ENCODE results near the gene GABRA4. TPM values are rescaled to one million over a fixed set of nuclear protein-coding genes. Genes with fewer than 3 reads are reported as not detected.

The GABRA4 gene
- 0.23 TPM for polyA plus RNA-seq (2012; ENCODE audit: missing spikeins)

DNA sequence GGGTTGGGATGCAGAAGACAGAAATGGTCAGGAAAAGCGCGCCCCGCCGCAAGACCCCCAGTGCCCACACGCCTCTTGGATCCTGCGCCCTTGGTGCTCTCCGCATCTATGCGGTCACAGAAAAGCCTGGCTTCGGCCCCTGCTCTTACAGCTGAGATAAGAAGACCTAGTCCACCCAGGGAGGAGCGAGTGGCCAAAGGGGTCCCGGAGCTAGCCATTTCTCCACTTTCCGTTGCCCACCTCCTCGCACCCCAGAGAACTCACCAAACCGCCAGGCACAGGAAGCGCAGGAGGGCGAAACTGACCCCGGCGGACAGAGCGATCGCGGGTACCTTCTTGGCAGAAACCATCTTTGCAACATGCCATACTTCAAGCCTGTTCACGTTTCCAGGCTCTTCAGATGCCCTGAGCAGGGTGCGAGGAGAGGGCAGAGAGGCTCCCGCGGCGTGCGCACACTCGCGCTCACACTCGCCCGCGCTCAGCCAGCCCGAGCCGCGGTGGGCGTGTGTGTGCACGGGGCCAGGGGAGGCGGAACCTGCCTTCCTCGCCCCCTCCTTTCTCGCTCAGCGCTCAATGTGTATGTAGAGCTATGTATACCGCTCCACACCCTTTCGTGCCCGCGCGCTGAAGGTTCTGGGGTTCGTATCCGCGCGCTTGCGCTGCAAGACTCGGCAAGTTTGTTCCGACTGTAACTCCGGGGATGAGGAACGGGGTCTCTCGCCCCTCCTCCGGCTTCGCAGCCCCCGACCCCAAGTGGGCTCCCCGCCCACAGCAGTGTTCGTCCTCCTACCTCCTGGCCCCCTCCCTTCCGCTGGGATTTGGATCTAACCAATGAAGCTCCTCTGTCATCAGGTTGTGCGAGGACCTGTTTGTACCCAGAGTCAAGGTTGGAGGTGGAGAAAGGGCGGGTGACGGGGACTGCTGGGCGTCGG, at the start of gene GABRA4:
Gene GABRA4 (minus strand): TSS at position 507 of the 932 bp plus-strand sequence. CDS start 157 bp downstream, at position 350.
- DNase-seq (ENCODE audit: insufficient read length), result no peak
- no peak for FAIRE-seq
- TF ChIP-seq TAF1 (IDR thresholded peaks at IDR 0.05; ENCODE audit: borderline replicate concordance, low read depth, low read length) (no peak), POLR2AphosphoS5 (IDR thresholded peaks at IDR 0.05; ENCODE audit: low read depth, low read length) (no peak), POLR2A (IDR thresholded peaks at IDR 0.05; ENCODE audit: low read depth, low read length) (no peak)

DNA sequence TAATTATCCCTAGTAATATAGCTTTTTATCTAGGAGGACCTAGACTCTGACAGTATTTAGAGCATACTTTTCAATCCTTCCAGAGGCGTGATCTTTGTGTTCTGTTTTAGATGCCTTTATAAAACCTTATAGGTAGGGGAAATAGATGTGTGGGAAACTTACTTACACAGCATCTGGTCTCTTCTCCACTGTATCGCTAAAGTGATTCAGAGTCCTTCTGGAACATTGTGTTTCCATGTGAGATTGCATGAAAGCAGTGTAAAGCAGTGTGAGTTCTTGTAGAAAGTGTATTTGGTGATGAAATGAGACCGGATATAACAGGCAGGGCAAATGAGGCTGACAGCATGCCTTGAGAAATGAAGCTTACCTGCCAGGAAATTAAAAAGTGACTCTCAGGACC, 47.4 kb upstream of the GABRA4 start:
- no peak for TF ChIP-seq POLR2AphosphoS5 (IDR thresholded peaks at IDR 0.05; ENCODE audit: low read depth, low read length)
- TF ChIP-seq TAF1 (IDR thresholded peaks at IDR 0.05; ENCODE audit: borderline replicate concordance, low read depth, low read length), result no peak
- TF ChIP-seq POLR2A (IDR thresholded peaks at IDR 0.05; ENCODE audit: low read depth, low read length), result no peak
- no peak for FAIRE-seq
- DNase-seq (ENCODE audit: insufficient read length), result no peak

DNA sequence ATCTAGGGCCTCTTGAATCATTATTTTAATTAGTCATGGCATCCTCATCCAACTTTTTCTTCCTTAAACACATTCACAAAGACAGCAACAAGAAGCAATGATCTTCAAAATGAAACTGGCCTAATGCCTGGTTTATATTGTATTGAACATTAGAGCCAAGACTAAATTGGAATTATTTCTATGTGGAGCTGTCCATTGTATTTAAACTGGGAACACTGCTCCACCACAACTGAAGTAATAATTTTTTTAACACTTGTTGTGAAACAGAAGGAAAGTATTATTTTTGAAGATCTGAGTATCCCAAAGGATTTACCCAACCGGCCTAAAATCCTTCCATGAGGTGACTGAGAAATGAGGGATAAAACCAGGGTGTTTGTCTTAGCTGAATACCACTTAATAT, 44.9 kb upstream of the GABRA4 start:
- no peak for DNase-seq (ENCODE audit: insufficient read length)
- FAIRE-seq, result no peak
- TF ChIP-seq POLR2AphosphoS5 (IDR thresholded peaks at IDR 0.05; ENCODE audit: low read depth, low read length) (no peak), TAF1 (IDR thresholded peaks at IDR 0.05; ENCODE audit: borderline replicate concordance, low read depth, low read length) (no peak), POLR2A (IDR thresholded peaks at IDR 0.05; ENCODE audit: low read depth, low read length) (no peak)

DNA sequence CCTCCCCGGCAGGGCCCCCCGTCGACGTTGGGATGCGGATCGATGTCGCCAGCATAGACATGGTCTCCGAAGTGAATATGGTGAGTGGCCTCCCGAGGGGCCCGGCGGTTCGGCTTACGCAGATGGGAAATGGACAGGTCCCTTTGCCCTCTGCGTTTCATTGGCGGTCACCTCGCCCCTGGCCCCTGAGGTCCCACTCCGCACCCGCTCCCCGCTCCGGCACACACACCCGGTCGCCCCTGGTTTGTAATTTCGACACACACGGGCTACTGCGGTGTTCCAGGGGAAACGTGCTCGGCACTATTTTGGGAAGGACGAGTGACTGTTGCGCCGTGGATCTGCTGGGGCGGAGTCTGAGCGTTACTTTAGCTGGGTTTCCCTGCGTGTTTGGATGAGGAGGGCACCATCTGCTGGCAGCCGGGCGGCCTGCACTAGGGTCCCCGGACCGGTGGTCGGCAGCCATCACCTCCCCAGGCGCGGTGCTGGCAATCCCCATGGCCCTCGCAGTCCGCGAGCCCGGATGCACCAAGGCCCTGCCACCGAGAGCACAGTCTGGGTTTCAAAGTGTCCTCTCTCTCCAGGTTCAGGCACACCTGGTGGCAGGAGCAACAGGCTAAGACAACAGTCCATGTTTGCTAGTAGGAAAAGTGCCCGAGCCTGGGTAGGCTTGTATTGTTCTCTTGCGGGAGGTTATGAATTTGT, 39.2 kb upstream of the GABRA4 start:
- no peak for TF ChIP-seq POLR2AphosphoS5 (IDR thresholded peaks at IDR 0.05; ENCODE audit: low read depth, low read length)
- no peak for TF ChIP-seq TAF1 (IDR thresholded peaks at IDR 0.05; ENCODE audit: borderline replicate concordance, low read depth, low read length)
- no peak for TF ChIP-seq POLR2A (IDR thresholded peaks at IDR 0.05; ENCODE audit: low read depth, low read length)
- peak; percentile 25 for DNase-seq (ENCODE audit: insufficient read length)
- FAIRE-seq, result peak; percentile 85

DNA sequence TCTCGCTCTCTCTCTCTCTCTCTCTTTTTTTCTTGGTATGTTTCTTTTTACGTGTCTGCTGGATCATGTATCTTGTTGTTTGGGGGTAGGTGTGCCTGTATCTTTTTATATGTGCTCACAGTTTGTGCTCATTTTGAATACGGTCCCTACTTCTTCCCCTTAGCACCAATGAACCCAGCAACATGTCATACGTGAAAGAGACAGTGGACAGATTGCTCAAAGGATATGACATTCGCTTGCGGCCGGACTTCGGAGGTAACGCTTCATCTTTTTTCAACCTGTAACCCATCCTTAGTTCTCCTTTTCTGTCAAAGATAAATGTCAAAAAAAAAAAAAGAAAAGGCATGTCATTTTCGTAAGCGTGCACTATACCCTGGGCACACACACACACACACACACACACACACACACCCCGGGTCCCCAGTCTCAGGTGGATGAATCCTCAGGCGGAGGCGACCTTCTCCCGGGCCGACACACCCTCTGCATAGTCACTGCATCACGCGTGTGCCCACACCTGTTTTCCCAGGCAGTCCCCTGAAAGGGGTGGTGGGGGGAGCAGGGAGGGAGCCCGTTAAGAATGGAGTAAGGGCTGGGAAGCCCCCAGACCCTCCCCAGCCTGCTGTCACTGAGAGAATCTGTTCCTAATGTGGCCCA, 38.5 kb upstream of the GABRA4 start:
- DNase-seq (ENCODE audit: insufficient read length) (no peak), FAIRE-seq (peak; percentile 51)
- TF ChIP-seq TAF1 (IDR thresholded peaks at IDR 0.05; ENCODE audit: borderline replicate concordance, low read depth, low read length), result no peak
- no peak for TF ChIP-seq POLR2A (IDR thresholded peaks at IDR 0.05; ENCODE audit: low read depth, low read length)
- TF ChIP-seq POLR2AphosphoS5 (IDR thresholded peaks at IDR 0.05; ENCODE audit: low read depth, low read length), result no peak

GRCh38 chr4:47031011-47031678, 37.8 kb upstream of the GABRA4 start, which contains the start of gene GABRB1:
Gene GABRB1, plus strand, starts transcription at chr4:47031567.
- no peak for TF ChIP-seq POLR2AphosphoS5 (IDR thresholded peaks at IDR 0.05; ENCODE audit: low read depth, low read length)
- TF ChIP-seq POLR2A (IDR thresholded peaks at IDR 0.05; ENCODE audit: low read depth, low read length), result no peak
- no peak for TF ChIP-seq TAF1 (IDR thresholded peaks at IDR 0.05; ENCODE audit: borderline replicate concordance, low read depth, low read length)
- DNase-seq (ENCODE audit: insufficient read length) (no peak), FAIRE-seq (no peak)

- no peak for FAIRE-seq
- no peak for TF ChIP-seq TAF1 (IDR thresholded peaks at IDR 0.05; ENCODE audit: borderline replicate concordance, low read depth, low read length)
- TF ChIP-seq POLR2AphosphoS5 (IDR thresholded peaks at IDR 0.05; ENCODE audit: low read depth, low read length), result no peak
- no peak for TF ChIP-seq POLR2A (IDR thresholded peaks at IDR 0.05; ENCODE audit: low read depth, low read length)
- DNase-seq (ENCODE audit: insufficient read length), result no peak
Measured at GRCh38 chr4:47017494-47017893, 24.1 kb upstream of the GABRA4 start.

DNA sequence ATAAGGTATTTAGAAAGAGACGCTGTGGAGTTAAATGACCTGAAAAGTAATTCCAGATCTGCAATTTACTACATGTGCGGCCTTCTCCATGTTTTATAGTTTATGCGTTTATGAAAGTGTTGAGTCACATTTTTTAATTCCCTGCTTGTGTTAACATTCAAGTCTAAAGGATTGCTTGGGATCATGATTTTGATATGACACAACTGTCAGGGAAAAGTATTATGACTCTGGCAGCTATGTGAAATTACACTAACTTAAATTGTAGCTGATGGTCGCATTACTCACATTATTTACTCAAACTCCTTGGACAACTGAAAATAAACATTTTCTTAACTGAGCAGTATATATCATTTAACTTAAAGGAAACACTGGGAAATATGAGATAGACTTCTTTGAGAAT, 23.7 kb upstream of the GABRA4 start:
- TF ChIP-seq POLR2A (IDR thresholded peaks at IDR 0.05; ENCODE audit: low read depth, low read length), result no peak
- TF ChIP-seq POLR2AphosphoS5 (IDR thresholded peaks at IDR 0.05; ENCODE audit: low read depth, low read length), result no peak
- no peak for TF ChIP-seq TAF1 (IDR thresholded peaks at IDR 0.05; ENCODE audit: borderline replicate concordance, low read depth, low read length)
- FAIRE-seq (no peak), DNase-seq (ENCODE audit: insufficient read length) (no peak)

DNA sequence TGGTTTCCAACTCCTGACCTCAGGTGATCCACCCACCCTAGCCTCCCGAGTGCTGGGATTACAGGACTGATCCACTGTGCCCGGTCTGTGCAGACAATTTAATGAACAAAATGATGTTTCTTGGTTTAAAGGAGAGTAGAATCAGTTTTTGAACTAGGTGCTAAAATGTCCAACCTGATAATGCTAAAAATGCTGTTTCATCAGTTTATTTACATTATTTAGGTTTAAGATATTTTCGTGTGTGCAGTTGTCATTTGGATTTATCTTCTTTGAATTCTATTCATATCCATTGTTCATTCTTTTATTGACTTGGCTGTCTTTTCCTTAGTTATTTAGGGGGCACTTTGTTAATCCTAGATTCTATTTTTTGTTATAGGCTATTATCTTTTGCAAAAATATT, 20.0 kb upstream of the GABRA4 start:
- DNase-seq (ENCODE audit: insufficient read length) (no peak), FAIRE-seq (no peak)
- TF ChIP-seq POLR2A (IDR thresholded peaks at IDR 0.05; ENCODE audit: low read depth, low read length) (no peak), TAF1 (IDR thresholded peaks at IDR 0.05; ENCODE audit: borderline replicate concordance, low read depth, low read length) (no peak), POLR2AphosphoS5 (IDR thresholded peaks at IDR 0.05; ENCODE audit: low read depth, low read length) (no peak)

DNA sequence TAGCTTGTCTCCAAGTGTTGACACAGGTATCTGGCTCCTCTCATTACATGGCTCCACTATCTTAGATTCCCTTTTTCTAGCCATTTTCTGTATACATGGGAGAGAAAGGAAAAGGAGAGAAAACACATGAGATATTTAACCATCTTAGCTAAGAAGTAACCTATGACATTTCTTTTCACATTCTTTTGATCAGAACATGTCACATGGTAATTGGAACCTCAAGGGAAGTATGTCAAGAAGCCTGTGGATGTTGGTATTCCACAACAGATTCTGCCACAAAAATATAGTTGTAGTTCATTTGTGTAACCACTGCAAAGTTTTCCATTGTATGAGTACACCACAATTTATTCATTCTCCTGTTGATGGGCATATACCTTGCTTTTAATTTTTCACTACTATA, 19.3 kb upstream of the GABRA4 start:
- no peak for FAIRE-seq
- TF ChIP-seq POLR2A (IDR thresholded peaks at IDR 0.05; ENCODE audit: low read depth, low read length) (no peak), POLR2AphosphoS5 (IDR thresholded peaks at IDR 0.05; ENCODE audit: low read depth, low read length) (no peak), TAF1 (IDR thresholded peaks at IDR 0.05; ENCODE audit: borderline replicate concordance, low read depth, low read length) (no peak)

More for the DNA sequence above, 19.3 kb upstream of the GABRA4 start:
- no peak for DNase-seq (ENCODE audit: insufficient read length)
